Activated B cell treated with CpG ODN at 0.5 μM for 24 hours (primary cell): ENCODE results near the gene ENPP3. TPM values are rescaled to one million over a fixed set of nuclear protein-coding genes. Genes with fewer than 3 reads are reported as not detected.

ENCODE experiments used
- ATAC-seq: fragments of 200-7000 bp; cut with Tn5 transposase; one replicate; pipeline ENCODE4 v1.10.0; 2021; ENCODE audit warnings: low read depth, mild to moderate bottlenecking, moderate library complexity
- CTCF ChIA-PET: fragments of 350-600 bp; sonication (Branson Sonifier 250); formaldehyde crosslinking; loops from one replicate; lab custom pipeline; 2021; ENCODE audit warnings: antibody characterized with exemption; lab: Charles Lee
- POLR2A ChIA-PET: fragments of 350-600 bp; sonication (Branson Sonifier 250); formaldehyde crosslinking; loops from one replicate; lab custom pipeline; 2021; ENCODE audit warnings: antibody characterized with exemption; lab: Charles Lee
- DNase-seq: peaks from one replicate; pipeline ENCODE4 v3.0.0; 2022
- H3K27ac Mint-ChIP-seq: one replicate; pipeline ENCODE4 v1.8.0; 2020; ENCODE audit warnings: mixed read lengths
- H3K27me3 Mint-ChIP-seq: one replicate; pipeline ENCODE4 v1.8.0; 2021; ENCODE audit warnings: mixed read lengths
- H3K36me3 Mint-ChIP-seq: one replicate; pipeline ENCODE4 v1.8.0; 2021; ENCODE audit warnings: low read depth, mixed read lengths
- H3K4me1 Mint-ChIP-seq: one replicate; pipeline ENCODE4 v1.8.0; 2021; ENCODE audit warnings: mixed read lengths
- H3K4me3 Mint-ChIP-seq: one replicate; pipeline ENCODE4 v1.8.0; 2020; ENCODE audit warnings: mild to moderate bottlenecking, mixed read lengths
- H3K9me3 Mint-ChIP-seq: one replicate; pipeline ENCODE4 v1.8.0; 2020; ENCODE audit warnings: mixed read lengths
- intact Hi-C: fragments of 100-400 bp; cut with micrococcal nuclease; formaldehyde crosslinking; loops from one replicate; pipeline ENCODE4 v1.15.1; 2024
- total RNA-seq: library from RNA; stranded (reverse); gene quantifications from 2 replicates; pipeline ENCODE4 v1.2.3, GENCODE V29; 2022
- TF ChIP-seq, protein P1 (sequence below): fragments of 200-600 bp; IDR thresholded peaks from one replicate; pipeline ENCODE4 v1.8.0; 2022; ENCODE audit warnings: antibody characterized with exemption, mild to moderate bottlenecking

The ENPP3 gene
- total RNA-seq, 1 donor from 2014 or later = 0.29 TPM

DNA sequence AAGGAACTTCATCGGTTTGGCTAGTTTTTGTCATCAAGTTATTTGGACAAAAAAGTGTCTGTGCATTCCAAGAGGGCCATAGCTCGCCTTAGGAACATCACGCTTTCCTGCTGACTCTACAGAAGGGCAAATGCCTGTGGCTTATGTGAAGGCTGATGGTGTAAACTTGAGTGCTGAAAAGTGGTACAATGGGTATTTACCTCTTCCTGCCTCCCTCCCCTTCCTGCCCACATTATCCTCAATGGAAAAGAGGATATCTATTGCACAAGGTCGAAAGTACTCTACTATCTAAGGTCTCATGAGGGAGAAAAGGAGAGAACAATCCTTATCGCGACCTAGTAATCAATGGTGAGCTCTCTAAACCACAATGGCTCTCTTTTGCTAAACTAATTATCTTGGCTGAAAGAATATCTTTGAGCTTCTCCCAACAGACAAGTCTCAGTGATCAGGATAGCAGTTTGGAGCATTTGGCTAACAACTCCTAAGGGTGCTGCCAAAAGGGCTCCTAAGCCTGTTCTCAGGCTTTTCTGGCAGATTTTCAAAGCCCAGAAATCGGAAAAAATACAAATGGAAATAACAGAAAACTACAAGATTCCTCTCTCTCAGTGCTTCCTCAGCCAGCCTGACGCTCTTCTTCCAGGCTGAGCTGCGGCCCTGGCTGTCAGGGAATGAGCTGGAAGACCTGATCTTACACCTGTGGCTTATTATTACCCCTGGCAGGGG, 128.1 kb downstream of the ENPP3 start:
- ATAC-seq (no peak), DNase-seq (no peak)
- intact Hi-C loops = no loop called here
- no peak overlapping the region for H3K4me3 Mint-ChIP-seq
- ChIA-PET POLR2A (no interaction called here), CTCF (no interaction called here)
- H3K9me3 Mint-ChIP-seq = no peaks in the 10 kb centered on the region
- H3K27ac Mint-ChIP-seq = no peak overlapping the region
- H3K27me3 Mint-ChIP-seq = peaks cover 2% of the 10 kb centered on the region
- H3K4me1 Mint-ChIP-seq = no peaks in the 10 kb centered on the region
- TF ChIP-seq, protein P1, sequence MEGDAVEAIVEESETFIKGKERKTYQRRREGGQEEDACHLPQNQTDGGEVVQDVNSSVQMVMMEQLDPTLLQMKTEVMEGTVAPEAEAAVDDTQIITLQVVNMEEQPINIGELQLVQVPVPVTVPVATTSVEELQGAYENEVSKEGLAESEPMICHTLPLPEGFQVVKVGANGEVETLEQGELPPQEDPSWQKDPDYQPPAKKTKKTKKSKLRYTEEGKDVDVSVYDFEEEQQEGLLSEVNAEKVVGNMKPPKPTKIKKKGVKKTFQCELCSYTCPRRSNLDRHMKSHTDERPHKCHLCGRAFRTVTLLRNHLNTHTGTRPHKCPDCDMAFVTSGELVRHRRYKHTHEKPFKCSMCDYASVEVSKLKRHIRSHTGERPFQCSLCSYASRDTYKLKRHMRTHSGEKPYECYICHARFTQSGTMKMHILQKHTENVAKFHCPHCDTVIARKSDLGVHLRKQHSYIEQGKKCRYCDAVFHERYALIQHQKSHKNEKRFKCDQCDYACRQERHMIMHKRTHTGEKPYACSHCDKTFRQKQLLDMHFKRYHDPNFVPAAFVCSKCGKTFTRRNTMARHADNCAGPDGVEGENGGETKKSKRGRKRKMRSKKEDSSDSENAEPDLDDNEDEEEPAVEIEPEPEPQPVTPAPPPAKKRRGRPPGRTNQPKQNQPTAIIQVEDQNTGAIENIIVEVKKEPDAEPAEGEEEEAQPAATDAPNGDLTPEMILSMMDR = no peak
- no peaks in the 10 kb centered on the region for H3K36me3 Mint-ChIP-seq

DNA sequence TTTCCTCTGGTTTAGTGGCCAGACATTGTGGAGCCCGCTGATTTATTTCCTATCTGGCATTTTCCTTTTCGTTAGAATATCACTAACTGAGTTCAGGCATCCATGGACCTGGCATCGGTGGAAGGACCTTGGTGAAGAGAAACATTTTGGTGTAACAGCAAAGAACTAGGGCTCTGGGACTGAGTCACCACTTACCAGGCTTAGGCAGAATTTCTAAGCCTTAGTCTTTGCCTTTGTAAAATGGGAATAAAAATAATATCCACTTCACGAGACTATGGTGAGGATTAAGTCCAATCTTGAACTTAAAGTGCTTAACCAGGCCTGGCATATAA, 128.7 kb downstream of the ENPP3 start:
- intact Hi-C loops = no loop called here
- ATAC-seq (no peak), DNase-seq (no peak)
- Mint-ChIP-seq H3K27me3 (peaks cover 2% of the 10 kb centered on the region), H3K4me3 (no peak overlapping the region), H3K36me3 (no peaks in the 10 kb centered on the region), H3K9me3 (no peaks in the 10 kb centered on the region), H3K27ac (no peak overlapping the region), H3K4me1 (no peaks in the 10 kb centered on the region)
- POLR2A ChIA-PET = no interaction called here
- CTCF ChIA-PET = no interaction called here
- TF ChIP-seq, protein P1 = no peak

DNA sequence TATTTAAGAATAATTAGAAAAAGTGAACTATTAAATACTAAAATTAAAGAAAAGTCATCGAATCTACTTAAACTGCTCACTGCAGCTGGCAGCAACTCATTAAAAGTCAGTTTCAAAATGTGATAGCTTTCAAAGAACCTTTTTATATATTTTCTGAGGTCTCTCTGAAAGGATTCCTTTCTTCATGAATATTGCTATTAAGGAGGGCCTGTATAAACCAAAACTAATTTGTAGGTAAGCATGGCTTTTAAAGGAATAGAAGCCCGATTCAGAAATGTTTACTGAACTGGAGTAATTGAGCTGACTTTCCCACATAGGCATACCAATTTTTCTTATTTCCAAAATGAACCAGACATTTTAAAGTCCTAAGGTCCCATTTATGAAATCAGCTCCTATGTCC, 129.5 kb downstream of the ENPP3 start:
- DNase-seq (no peak), ATAC-seq (no peak)
- H3K27ac Mint-ChIP-seq = no peak overlapping the region
- no peaks in the 10 kb centered on the region for H3K36me3 Mint-ChIP-seq
- no peaks in the 10 kb centered on the region for H3K9me3 Mint-ChIP-seq
- ChIA-PET CTCF (no interaction called here), POLR2A (no interaction called here)
- H3K4me3 Mint-ChIP-seq = no peak overlapping the region
- intact Hi-C loops = no loop called here
- TF ChIP-seq, protein P1 = no peak
- peaks cover 2% of the 10 kb centered on the region for H3K27me3 Mint-ChIP-seq
- H3K4me1 Mint-ChIP-seq = no peaks in the 10 kb centered on the region

DNA sequence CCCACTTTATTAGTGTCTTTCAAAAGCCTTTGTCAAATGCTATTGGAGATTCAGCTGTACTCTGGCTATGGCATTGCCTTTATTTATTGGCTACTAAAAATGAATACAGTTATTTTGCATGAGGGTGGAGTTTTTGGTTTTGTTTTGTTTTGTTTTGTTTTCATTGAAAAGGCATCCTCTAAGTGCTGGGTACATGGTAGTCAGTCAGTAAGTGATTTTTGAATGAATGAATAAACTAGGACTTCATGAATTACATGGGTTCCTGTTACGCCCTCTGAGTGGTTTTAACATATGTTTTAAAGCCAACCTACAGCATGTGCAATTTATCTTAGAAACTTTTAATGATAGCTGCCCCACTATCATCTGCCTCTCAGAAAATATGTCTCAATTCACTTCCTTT, 131.9 kb downstream of the ENPP3 start:
- no peak overlapping the region for H3K27ac Mint-ChIP-seq
- ChIA-PET POLR2A (no interaction called here), CTCF (no interaction called here)
- no peaks in the 10 kb centered on the region for H3K4me1 Mint-ChIP-seq
- no peak overlapping the region for H3K4me3 Mint-ChIP-seq
- intact Hi-C loops = no loop called here
- H3K36me3 Mint-ChIP-seq = no peaks in the 10 kb centered on the region
- TF ChIP-seq, protein P1 = no peak
- H3K9me3 Mint-ChIP-seq = no peaks in the 10 kb centered on the region
- peaks cover 6% of the 10 kb centered on the region for H3K27me3 Mint-ChIP-seq
- ATAC-seq (no peak), DNase-seq (no peak)

DNA sequence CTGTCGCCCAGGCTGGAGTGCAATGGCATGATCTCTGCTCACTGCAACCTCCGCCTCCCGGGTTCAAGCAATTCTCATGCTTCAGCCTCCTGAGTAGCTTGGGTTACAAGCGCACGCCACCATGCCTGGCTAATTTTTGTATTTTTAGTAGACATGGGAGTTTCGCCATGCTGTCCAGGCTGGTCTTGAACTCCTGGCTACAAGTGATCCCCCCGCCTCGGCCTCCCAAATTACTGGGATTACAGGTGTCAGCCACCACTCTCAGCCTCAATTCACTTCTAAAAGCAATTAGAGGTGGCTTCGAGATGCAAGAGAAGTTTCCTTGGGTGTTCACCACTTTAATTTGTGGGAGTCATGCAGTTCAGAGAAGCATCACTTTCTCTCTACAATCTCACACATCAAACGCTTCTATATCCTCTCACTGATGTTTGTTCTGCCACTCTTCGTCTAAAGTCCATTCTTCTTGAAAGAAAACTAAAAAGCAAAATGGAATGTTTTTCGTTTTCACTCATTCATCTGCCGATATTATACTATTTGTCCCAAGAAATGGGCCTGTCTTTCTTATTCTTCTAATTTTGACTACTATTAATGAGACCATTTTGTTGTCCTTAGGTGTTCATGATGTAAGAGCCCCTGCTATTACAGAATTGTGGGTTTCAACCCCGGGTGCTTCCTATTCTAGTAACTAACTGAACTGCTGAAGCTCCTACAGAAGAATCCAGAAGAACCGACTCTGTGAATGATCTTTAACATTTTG, 132.5 kb downstream of the ENPP3 start:
- ChIA-PET POLR2A (no interaction called here), CTCF (no interaction called here)
- no peaks in the 10 kb centered on the region for H3K9me3 Mint-ChIP-seq
- DNase-seq = no peak
- ATAC-seq = no peak
- intact Hi-C loops = no loop called here
- H3K4me1 Mint-ChIP-seq = no peaks in the 10 kb centered on the region
- H3K27me3 Mint-ChIP-seq = peaks cover 6% of the 10 kb centered on the region
- TF ChIP-seq, protein P1 = no peak
- H3K27ac Mint-ChIP-seq = no peak overlapping the region
- H3K4me3 Mint-ChIP-seq = no peak overlapping the region
- H3K36me3 Mint-ChIP-seq = no peaks in the 10 kb centered on the region
